Activated CD4-positive, alpha-beta T cell treated with anti-CD3 and anti-CD28 coated beads, Interleukin-2, amount 10 ng/mL, durations not matched to agents 7 days and 5 days (primary cell): Measurements from ENCODE around the gene NUCB1. TPM values are rescaled to one million over a fixed set of nuclear protein-coding genes. Genes with fewer than 3 reads are reported as not detected.
A peak's percentile ranks its signal among the peaks of the same experiment; 100 is the strongest.
"Not testable (repeated sequence)": the region's sequence is repeated elsewhere in the genome, so short reads cannot be mapped to it uniquely, and the experiment has no call there.

Source experiments
- CTCF ChIA-PET: fragments of 350-600 bp; sonication (Branson Sonifier 250); formaldehyde crosslinking; loops from one replicate; lab custom pipeline; 2021; ENCODE audit warnings: antibody characterized with exemption; lab: Charles Lee
- POLR2A ChIA-PET: fragments of 350-600 bp; sonication (Branson Sonifier 250); formaldehyde crosslinking; loops from one replicate; lab custom pipeline; 2021; ENCODE audit warnings: antibody characterized with exemption; lab: Charles Lee
- DNase-seq: peaks from one replicate; pipeline ENCODE4 v3.0.0-alpha.2; 2020
- H3K27ac Mint-ChIP-seq: one replicate; pipeline ENCODE4 v1.8.0; 2021; ENCODE audit warnings: mild to moderate bottlenecking, moderate library complexity, mixed read lengths
- H3K27me3 Mint-ChIP-seq: one replicate; pipeline ENCODE4 v1.8.0; 2021; ENCODE audit warnings: mixed read lengths
- H3K36me3 Mint-ChIP-seq: one replicate; pipeline ENCODE4 v1.8.0; 2021; ENCODE audit warnings: low read depth, mixed read lengths
- H3K4me1 Mint-ChIP-seq: one replicate; pipeline ENCODE4 v1.8.0; 2021; ENCODE audit warnings: mixed read lengths
- H3K4me3 Mint-ChIP-seq: one replicate; pipeline ENCODE4 v1.8.0; 2021; ENCODE audit warnings: mild to moderate bottlenecking, moderate library complexity, mixed read lengths
- H3K9me3 Mint-ChIP-seq: one replicate; pipeline ENCODE4 v1.8.0; 2021; ENCODE audit warnings: mixed read lengths
- total RNA-seq, 2 experiments: library from RNA; stranded (reverse); gene quantifications; one replicate each; pipeline ENCODE4 v1.2.3, GENCODE V29; 2021

Gene NUCB1
- total RNA-seq, 2 experiments from 2014 or later = 231 to 251 TPM

- DNase-seq = no peak
- no peak overlapping the region for H3K27ac Mint-ChIP-seq
- no peaks in the 10 kb centered on the region for H3K9me3 Mint-ChIP-seq
- POLR2A ChIA-PET = no interaction called here
- H3K4me3 Mint-ChIP-seq = no peak overlapping the region
- no peaks in the 10 kb centered on the region for H3K27me3 Mint-ChIP-seq
- no peaks in the 10 kb centered on the region for H3K4me1 Mint-ChIP-seq
- H3K36me3 Mint-ChIP-seq = peaks cover 51% of the 10 kb centered on the region
- CTCF ChIA-PET = interaction anchor here (0.9 to 1.6 kb wide), 2 partner anchors 17 to 30 kb away, joined by 3 to 4 read pairs; partner anchors contain the start of gene DHDH
Measured at GRCh38 chr19:48915757-48916156, 15.6 kb downstream of the NUCB1 start.

- H3K4me1 Mint-ChIP-seq = no peaks in the 10 kb centered on the region
- ChIA-PET POLR2A (no interaction called here), CTCF (interaction anchor here (1.5 kb wide), 1 partner anchor 15 kb away, joined by 4 read pairs; no protein-coding TSS in a partner anchor)
- H3K27me3 Mint-ChIP-seq = no peaks in the 10 kb centered on the region
- DNase-seq = no peak
- H3K9me3 Mint-ChIP-seq = no peaks in the 10 kb centered on the region
- H3K27ac Mint-ChIP-seq = no peak overlapping the region
- peaks cover 44% of the 10 kb centered on the region for H3K36me3 Mint-ChIP-seq
- no peak overlapping the region for H3K4me3 Mint-ChIP-seq
Measured at GRCh38 chr19:48918071-48918470, 18.0 kb downstream of the NUCB1 start.

DNA sequence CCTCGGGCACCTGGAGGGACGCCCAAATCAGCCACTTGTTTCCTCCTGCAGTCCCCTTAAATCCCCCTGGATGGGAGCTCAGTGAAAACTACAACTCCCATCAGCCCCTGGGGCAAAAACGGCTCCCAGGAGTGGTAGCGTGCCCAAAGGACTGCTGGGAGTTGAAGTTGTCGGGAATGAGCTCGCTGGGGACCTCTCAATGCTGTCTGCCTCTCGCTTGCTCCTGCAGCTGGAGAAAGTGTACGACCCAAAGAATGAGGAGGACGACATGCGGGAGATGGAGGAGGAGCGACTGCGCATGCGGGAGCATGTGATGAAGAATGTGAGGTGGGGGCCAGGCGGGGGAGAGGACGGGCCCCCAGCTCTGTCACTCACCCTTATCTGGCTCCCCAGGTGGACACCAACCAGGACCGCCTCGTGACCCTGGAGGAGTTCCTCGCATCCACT is 18.7 kb downstream of the NUCB1 start:
- H3K27ac Mint-ChIP-seq = no peak overlapping the region
- no peaks in the 10 kb centered on the region for H3K4me1 Mint-ChIP-seq
- H3K36me3 Mint-ChIP-seq = peaks cover 42% of the 10 kb centered on the region
- H3K27me3 Mint-ChIP-seq = no peaks in the 10 kb centered on the region
- no peaks in the 10 kb centered on the region for H3K9me3 Mint-ChIP-seq
- no peak overlapping the region for H3K4me3 Mint-ChIP-seq
- CTCF ChIA-PET = interaction anchor here (0.5 to 2.2 kb wide), 4 partner anchors 8 to 38 kb away, joined by 3 to 5 read pairs (median 4); partner anchors contain the start of gene NUCB1
- POLR2A ChIA-PET = no interaction called here
- DNase-seq = peak; percentile 22

- H3K36me3 Mint-ChIP-seq = peaks cover 39% of the 10 kb centered on the region
- DNase-seq, H3K4me1 Mint-ChIP-seq, H3K4me3 Mint-ChIP-seq, H3K27ac Mint-ChIP-seq, H3K9me3 Mint-ChIP-seq, POLR2A ChIA-PET, H3K27me3 Mint-ChIP-seq: not testable (repeated sequence)
- CTCF ChIA-PET = interaction anchor here (1.1 to 2.2 kb wide), 4 partner anchors 8 to 74 kb away, joined by 3 to 5 read pairs (median 4); partner anchors contain the start of genes GYS1, NUCB1 and RUVBL2
Measured at GRCh38 chr19:48919271-48919670, 19.2 kb downstream of the NUCB1 start.

- CTCF ChIA-PET = interaction anchor here (1.2 to 1.6 kb wide), 2 partner anchors 10 to 22 kb away, joined by 3 read pairs; no protein-coding TSS in a partner anchor
Measured at GRCh38 chr19:48920949-48921348, 20.8 kb downstream of the NUCB1 start.

GRCh38 chr19:48921721-48922500 is 21.8 kb downstream of the NUCB1 start:
- H3K4me1 Mint-ChIP-seq = peaks cover 6% of the 10 kb centered on the region
- H3K27ac Mint-ChIP-seq = no peak overlapping the region
- ChIA-PET CTCF (interaction anchor here (1.2 to 1.8 kb wide), 4 partner anchors 9 to 454 kb away, joined by 3 to 4 read pairs (median 3); no protein-coding TSS in a partner anchor), POLR2A (no interaction called here)
- H3K9me3 Mint-ChIP-seq = no peaks in the 10 kb centered on the region
- no peaks in the 10 kb centered on the region for H3K27me3 Mint-ChIP-seq
- DNase-seq = no peak
- peaks cover 28% of the 10 kb centered on the region for H3K36me3 Mint-ChIP-seq
- no peak overlapping the region for H3K4me3 Mint-ChIP-seq

More at GRCh38 chr19:48920949-48921348, 20.8 kb downstream of the NUCB1 start:
- no peak overlapping the region for H3K27ac Mint-ChIP-seq
- POLR2A ChIA-PET = no interaction called here
- H3K9me3 Mint-ChIP-seq = no peaks in the 10 kb centered on the region
- H3K36me3 Mint-ChIP-seq = peaks cover 31% of the 10 kb centered on the region
- peaks cover 2% of the 10 kb centered on the region for H3K4me1 Mint-ChIP-seq
- no peaks in the 10 kb centered on the region for H3K27me3 Mint-ChIP-seq
- DNase-seq = no peak
- H3K4me3 Mint-ChIP-seq = no peak overlapping the region

DNA sequence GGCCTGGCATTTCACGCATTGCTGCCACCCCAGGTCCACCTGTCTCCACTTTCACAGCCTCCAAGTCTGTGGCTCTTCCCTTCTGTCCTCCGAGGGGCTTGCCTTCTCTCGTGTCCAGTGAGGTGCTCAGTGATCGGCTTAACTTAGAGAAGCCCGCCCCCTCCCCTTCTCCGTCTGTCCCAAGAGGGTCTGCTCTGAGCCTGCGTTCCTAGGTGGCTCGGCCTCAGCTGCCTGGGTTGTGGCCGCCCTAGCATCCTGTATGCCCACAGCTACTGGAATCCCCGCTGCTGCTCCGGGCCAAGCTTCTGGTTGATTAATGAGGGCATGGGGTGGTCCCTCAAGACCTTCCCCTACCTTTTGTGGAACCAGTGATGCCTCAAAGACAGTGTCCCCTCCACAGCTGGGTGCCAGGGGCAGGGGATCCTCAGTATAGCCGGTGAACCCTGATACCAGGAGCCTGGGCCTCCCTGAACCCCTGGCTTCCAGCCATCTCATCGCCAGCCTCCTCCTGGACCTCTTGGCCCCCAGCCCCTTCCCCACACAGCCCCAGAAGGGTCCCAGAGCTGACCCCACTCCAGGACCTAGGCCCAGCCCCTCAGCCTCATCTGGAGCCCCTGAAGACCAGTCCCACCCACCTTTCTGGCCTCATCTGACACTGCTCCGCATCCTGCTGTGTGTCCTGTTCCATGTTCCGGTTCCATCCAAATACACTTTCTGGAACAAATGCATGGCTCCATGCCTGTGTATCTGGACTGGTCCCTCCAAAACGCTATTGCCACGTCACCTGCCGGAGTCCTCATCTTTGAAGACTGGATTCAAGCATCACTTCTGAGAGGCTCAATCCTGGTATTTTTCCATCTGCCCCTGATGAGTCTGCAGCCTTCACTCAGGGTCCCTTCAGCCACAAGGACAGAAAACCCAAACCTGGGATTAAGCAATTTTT is 22.7 kb downstream of the NUCB1 start:
- Mint-ChIP-seq H3K27me3 (no peaks in the 10 kb centered on the region), H3K4me1 (peaks cover 8% of the 10 kb centered on the region), H3K27ac (no peak overlapping the region), H3K36me3 (peaks cover 24% of the 10 kb centered on the region), H3K9me3 (no peaks in the 10 kb centered on the region), H3K4me3 (no peak overlapping the region)
- ChIA-PET CTCF (interaction anchor here (1.4 to 1.8 kb wide), 2 partner anchors 28 to 455 kb away, joined by 3 to 4 read pairs; no protein-coding TSS in a partner anchor), POLR2A (interaction anchor here (0.7 kb wide), 1 partner anchor 234 kb away, joined by 6 read pairs; no protein-coding TSS in a partner anchor)
- no peak for DNase-seq

GRCh38 chr19:48925240-48925843 is 25.2 kb downstream of the NUCB1 start:
- no peak overlapping the region for H3K4me3 Mint-ChIP-seq

DNA sequence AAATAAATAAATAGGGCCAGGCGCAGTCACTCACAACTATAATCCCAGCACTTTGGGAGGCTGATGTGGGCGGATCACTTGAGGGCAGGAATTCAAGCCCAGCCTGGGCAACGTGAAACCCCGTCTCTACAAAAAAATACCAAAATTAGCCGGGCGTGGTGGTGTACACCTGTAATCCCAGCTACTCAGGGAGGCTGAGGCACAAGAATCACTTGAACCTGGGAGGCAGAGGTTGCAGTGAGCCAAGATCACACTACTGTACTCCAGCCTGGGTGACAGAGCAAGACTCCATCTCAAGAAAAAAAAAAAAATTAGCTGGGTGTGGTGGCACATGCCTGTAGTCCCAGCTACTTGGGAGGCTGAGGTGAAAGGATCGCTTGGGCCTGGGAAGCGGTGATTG is 25.8 kb downstream of the NUCB1 start:
- CTCF ChIA-PET, H3K9me3 Mint-ChIP-seq: not testable (repeated sequence)

More at GRCh38 chr19:48925240-48925843, 25.2 kb downstream of the NUCB1 start:
- Mint-ChIP-seq H3K27me3 (no peaks in the 10 kb centered on the region), H3K36me3 (peaks cover 13% of the 10 kb centered on the region), H3K4me1 (peaks cover 8% of the 10 kb centered on the region), H3K9me3 (no peaks in the 10 kb centered on the region), H3K27ac (no peak overlapping the region)
- DNase-seq = no peak
- ChIA-PET POLR2A (interaction anchor here (0.6 kb wide), 1 partner anchor 18 kb away, joined by 3 read pairs; no protein-coding TSS in a partner anchor), CTCF (interaction anchor here (1.0 to 1.2 kb wide), 2 partner anchors 19 to 750 kb away, joined by 3 to 4 read pairs; no protein-coding TSS in a partner anchor)

GRCh38 chr19:48926909-48927308 is 26.8 kb downstream of the NUCB1 start:
- DNase-seq = peak; percentile 11
- H3K9me3 Mint-ChIP-seq = no peaks in the 10 kb centered on the region
- POLR2A ChIA-PET = no interaction called here
- H3K27me3 Mint-ChIP-seq = no peaks in the 10 kb centered on the region
- CTCF ChIA-PET = interaction anchor here (1.0 kb wide), 1 partner anchor 16 kb away, joined by 5 read pairs; no protein-coding TSS in a partner anchor
- peaks cover 7% of the 10 kb centered on the region for H3K36me3 Mint-ChIP-seq
- peak overlapping the region; percentile 24 for H3K4me3 Mint-ChIP-seq
- H3K27ac Mint-ChIP-seq = no peak overlapping the region
- H3K4me1 Mint-ChIP-seq = peaks cover 8% of the 10 kb centered on the region

More for the DNA sequence above, 25.8 kb downstream of the NUCB1 start:
- H3K27me3 Mint-ChIP-seq, H3K27ac Mint-ChIP-seq, POLR2A ChIA-PET, H3K4me3 Mint-ChIP-seq, DNase-seq, H3K4me1 Mint-ChIP-seq: not testable (repeated sequence)
- peaks cover 13% of the 10 kb centered on the region for H3K36me3 Mint-ChIP-seq

- DNase-seq, H3K9me3 Mint-ChIP-seq, H3K27me3 Mint-ChIP-seq, POLR2A ChIA-PET, H3K27ac Mint-ChIP-seq, H3K4me1 Mint-ChIP-seq, H3K4me3 Mint-ChIP-seq, H3K36me3 Mint-ChIP-seq, CTCF ChIA-PET: not testable (repeated sequence)
Measured at GRCh38 chr19:48927692-48928091, 27.6 kb downstream of the NUCB1 start.
